Neural progenitor cell (in vitro differentiated cells): Measurements from ENCODE around the gene ACAD10. TPM values are rescaled to one million over a fixed set of nuclear protein-coding genes. Genes with fewer than 3 reads are reported as not detected.
A peak's percentile ranks its signal among the peaks of the same experiment; 100 is the strongest.

ENCODE experiments used
- DNase-seq: peaks from one replicate; pipeline ENCODE4 v3.0.0-alpha.2; 2016; ENCODE audit warnings: low spot score
- H2AFZ ChIP-seq: fragments of 200-600 bp; sonication (generic); replicated peaks from 2 replicates; pipeline ENCODE4 v1.6.1; 2016; ENCODE audit warnings: antibody characterized with exemption
- H3F3A ChIP-seq: fragments of 200-600 bp; sonication (generic); 2 replicates; pipeline ENCODE4 v1.6.1; 2016; ENCODE audit warnings: antibody characterized with exemption, low read depth
- H3K27ac ChIP-seq: fragments of 200-600 bp; sonication (generic); 2 replicates; pipeline ENCODE4 v1.5.1; 2016; ENCODE audit warnings: mild to moderate bottlenecking
- H3K27me3 ChIP-seq: fragments of 200-600 bp; sonication (generic); 2 replicates; pipeline ENCODE4 v1.6.1; 2016; ENCODE audit warnings: mild to moderate bottlenecking, moderate library complexity
- H3K36me3 ChIP-seq: fragments of 200-600 bp; sonication (generic); 2 replicates; pipeline ENCODE4 v1.5.1; 2016
- H3K4me1 ChIP-seq: fragments of 200-600 bp; sonication (generic); 2 replicates; pipeline ENCODE4 v1.6.1; 2016; ENCODE audit warnings: mixed run types
- H3K4me2 ChIP-seq: fragments of 200-600 bp; sonication (generic); 2 replicates; pipeline ENCODE4 v1.6.1; 2016
- H3K4me3 ChIP-seq: fragments of 200-600 bp; sonication (generic); 2 replicates; pipeline ENCODE4 v1.5.1; 2016
- H3K79me2 ChIP-seq: fragments of 200-600 bp; sonication (generic); 2 replicates; pipeline ENCODE4 v1.6.1; 2016; ENCODE audit warnings: low read depth
- H3K9ac ChIP-seq: fragments of 200-600 bp; sonication (generic); 2 replicates; pipeline ENCODE4 v1.6.1; 2016
- H3K9me3 ChIP-seq: fragments of 200-600 bp; sonication (generic); 2 replicates; pipeline ENCODE4 v1.5.1; 2016; ENCODE audit warnings: low read depth
- H4K20me1 ChIP-seq: fragments of 200-600 bp; sonication (generic); 2 replicates; pipeline ENCODE4 v1.6.1; 2016; ENCODE audit warnings: low read depth
- H3K27ac Mint-ChIP-seq: 3 replicates; pipeline ENCODE4 v1.8.0; 2021; ENCODE audit warnings: mixed read lengths
- H3K27me3 Mint-ChIP-seq: 2 replicates; pipeline ENCODE4 v1.8.0; 2022; ENCODE audit warnings: low read depth, mild to moderate bottlenecking, inconsistent platforms, moderate library complexity, mixed read lengths; ENCODE audit not compliant: insufficient read depth
- H3K36me3 Mint-ChIP-seq: 3 replicates; pipeline ENCODE4 v1.8.0; 2021; ENCODE audit warnings: mixed read lengths
- H3K4me1 Mint-ChIP-seq: 3 replicates; pipeline ENCODE4 v1.8.0; 2021; ENCODE audit warnings: mixed read lengths
- H3K4me3 Mint-ChIP-seq: 3 replicates; pipeline ENCODE4 v1.8.0; 2021; ENCODE audit warnings: mild to moderate bottlenecking, moderate library complexity, mixed read lengths
- H3K9me3 Mint-ChIP-seq: 3 replicates; pipeline ENCODE4 v1.8.0; 2020; ENCODE audit warnings: mixed read lengths
- EZH2 ChIP-seq: fragments of 200-600 bp; sonication (generic); IDR thresholded peaks from 2 replicates; pipeline ENCODE4 v1.6.1; 2017; ENCODE audit warnings: antibody characterized with exemption, mild to moderate bottlenecking, moderate library complexity
- EZH2phosphoT487 ChIP-seq: fragments of 200-600 bp; sonication (generic); IDR thresholded peaks from 2 replicates; pipeline ENCODE4 v1.6.1; 2017; ENCODE audit warnings: antibody characterized with exemption
- total RNA-seq: library from RNA; depleted of rRNA; stranded (reverse); fragments of >200 nt; gene quantifications from 2 replicates; pipeline ENCODE4 v1.2.3, GENCODE V29; 2015; ENCODE audit warnings: low replicate concordance
- TF ChIP-seq, protein P1 (sequence below): fragments of 200-600 bp; sonication (generic); IDR thresholded peaks from 2 replicates; pipeline ENCODE4 v1.5.1; 2017; ENCODE audit warnings: antibody characterized with exemption, mild to moderate bottlenecking

Gene ACAD10
- total RNA-seq, 1 donor from 2014 or later = 13.8 TPM

DNA sequence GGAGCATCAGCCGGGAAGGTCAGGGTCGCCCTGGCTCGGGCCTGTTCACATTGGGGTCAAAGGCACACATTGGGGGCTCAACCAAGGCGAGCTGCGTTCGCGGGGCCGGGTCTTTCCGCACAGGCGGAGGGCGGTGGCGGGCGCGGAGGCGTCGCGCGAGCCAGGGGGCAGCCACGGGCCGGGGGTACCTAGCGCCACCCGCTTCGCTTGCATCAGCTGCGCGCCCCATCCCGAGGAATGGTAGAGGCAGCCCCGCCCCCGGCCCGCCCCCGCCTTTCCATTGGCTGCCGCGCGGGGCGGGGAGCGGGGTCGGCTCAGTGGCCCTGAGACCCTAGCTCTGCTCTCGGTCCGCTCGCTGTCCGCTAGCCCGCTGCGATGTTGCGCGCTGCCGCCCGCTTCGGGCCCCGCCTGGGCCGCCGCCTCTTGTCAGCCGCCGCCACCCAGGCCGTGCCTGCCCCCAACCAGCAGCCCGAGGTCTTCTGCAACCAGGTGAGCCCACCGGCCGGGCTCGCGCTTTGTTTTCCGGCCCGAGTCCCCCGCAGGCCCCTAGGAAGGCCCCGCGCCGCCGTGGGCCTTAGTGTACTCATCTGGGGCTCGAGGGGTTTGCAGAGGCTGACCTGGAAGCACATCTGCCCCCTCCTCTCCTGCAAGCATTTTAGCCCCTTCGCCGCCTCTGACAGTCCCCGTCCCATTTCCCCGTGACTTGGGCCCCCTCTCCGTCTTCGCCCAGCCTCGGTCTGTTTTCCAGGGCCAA is 80.9 kb downstream of the ACAD10 start, which contains the start of gene ALDH2:
ALDH2 (plus strand) TSS at position 326 of the 754 bp plus-strand sequence; CDS start at position 376, 50 bp downstream.
- Histone ChIP-seq H3K36me3 (no peaks in the 10 kb centered on the region), H3K27me3 (no peaks in the 10 kb centered on the region), H3K9ac (peak within 1 kb of the TSS; percentile 5), H3K4me2 (peak within 1 kb of the TSS; percentile 87), H2AFZ (peak within 1 kb of the TSS; percentile 48), H3K4me3 (peak within 1 kb of the TSS; percentile 64), H4K20me1 (peaks cover 19% of the 10 kb centered on the region), H3K9me3 (no peaks in the 10 kb centered on the region), H3K4me1 (peaks cover 22% of the 10 kb centered on the region), H3K79me2 (peaks cover 42% of the 10 kb centered on the region), H3F3A (peaks cover 20% of the 10 kb centered on the region), H3K27ac (no peak within 1 kb of the TSS)
- DNase-seq = peak; percentile 94
- Mint-ChIP-seq H3K27ac (peak within 1 kb of the TSS; percentile 87), H3K9me3 (no peaks in the 10 kb centered on the region), H3K27me3 (peaks cover 15% of the 10 kb centered on the region), H3K36me3 (peaks cover 3% of the 10 kb centered on the region), H3K4me3 (peak within 1 kb of the TSS; percentile 96), H3K4me1 (peaks cover 32% of the 10 kb centered on the region)
- peak; percentile 40 for TF ChIP-seq EZH2phosphoT487
- no peak for TF ChIP-seq EZH2
- TF ChIP-seq, protein P1, sequence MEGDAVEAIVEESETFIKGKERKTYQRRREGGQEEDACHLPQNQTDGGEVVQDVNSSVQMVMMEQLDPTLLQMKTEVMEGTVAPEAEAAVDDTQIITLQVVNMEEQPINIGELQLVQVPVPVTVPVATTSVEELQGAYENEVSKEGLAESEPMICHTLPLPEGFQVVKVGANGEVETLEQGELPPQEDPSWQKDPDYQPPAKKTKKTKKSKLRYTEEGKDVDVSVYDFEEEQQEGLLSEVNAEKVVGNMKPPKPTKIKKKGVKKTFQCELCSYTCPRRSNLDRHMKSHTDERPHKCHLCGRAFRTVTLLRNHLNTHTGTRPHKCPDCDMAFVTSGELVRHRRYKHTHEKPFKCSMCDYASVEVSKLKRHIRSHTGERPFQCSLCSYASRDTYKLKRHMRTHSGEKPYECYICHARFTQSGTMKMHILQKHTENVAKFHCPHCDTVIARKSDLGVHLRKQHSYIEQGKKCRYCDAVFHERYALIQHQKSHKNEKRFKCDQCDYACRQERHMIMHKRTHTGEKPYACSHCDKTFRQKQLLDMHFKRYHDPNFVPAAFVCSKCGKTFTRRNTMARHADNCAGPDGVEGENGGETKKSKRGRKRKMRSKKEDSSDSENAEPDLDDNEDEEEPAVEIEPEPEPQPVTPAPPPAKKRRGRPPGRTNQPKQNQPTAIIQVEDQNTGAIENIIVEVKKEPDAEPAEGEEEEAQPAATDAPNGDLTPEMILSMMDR = peak; percentile 15

DNA sequence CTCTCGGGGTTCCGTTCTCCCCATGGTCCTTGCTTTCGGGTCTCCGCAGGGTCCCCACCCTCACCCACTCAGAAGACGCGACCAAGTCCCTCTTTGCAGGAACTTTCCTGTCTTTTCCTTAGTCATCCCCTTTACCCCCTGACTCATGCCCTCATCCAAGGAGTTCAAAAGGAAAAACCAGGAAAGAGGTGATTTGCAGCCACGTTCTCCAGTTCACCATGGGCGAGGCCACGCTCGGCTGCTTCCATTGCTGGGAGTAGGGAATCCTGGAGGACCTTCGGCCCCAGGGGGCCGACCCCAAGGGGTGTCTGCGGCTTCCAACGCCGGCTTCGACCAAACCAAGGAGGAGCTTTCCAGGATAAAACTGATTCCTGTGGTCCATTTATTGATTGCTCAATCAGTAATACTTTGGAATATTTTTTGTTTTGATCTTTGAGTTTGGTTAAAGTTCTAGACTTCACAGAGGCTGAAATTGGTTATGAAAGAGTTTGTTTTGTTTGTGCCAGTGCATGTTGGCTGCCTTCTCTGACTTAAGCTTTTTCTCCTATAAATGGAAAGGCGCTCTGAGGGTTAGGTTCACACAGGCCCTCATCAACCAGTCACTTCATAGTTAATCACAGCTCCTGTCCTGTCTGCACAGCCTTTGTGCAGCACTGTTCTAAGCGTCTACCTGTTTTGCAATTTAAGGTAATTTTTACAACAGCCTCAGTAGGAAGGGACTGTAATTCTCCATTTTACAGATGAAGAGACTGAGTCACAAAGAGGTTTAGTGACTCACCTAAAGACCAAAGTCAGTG is 81.7 kb downstream of the ACAD10 start:
- peaks cover 26% of the 10 kb centered on the region for H3K4me1 Mint-ChIP-seq

DNA sequence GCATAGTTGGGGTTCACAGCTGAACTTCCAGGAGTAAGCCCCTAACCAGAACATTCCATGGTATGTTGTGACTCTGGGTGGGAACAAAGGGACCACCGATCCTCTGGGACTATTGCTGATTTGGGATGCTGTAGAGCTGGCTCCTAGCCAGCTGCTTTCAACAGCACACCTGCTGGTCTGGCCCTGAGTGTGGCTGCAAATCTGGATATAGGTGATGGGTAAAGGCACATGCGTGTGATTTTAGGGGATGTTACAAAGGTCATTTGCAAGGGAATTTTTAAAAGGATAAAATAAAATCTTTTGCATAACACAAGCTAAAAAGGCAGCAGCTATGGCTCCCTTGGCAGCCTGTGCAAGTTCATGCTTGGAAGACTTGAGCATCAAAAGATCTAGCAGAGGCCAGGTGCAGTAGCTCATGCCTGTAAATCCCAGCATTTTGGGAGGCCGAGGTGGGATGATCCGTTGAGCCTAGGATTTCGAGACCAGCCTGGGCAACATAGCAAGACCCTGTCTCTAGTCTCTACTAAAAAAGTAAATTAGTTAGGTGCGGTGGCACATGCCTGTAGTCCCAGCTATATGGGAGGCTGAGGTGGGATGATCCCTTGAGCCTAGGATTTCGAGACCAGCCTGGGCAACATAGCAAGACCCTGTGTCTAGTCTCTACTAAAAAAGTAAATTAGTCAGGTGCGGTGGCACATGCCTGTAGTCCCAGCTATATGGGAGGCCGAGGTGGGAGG is 82.5 kb downstream of the ACAD10 start:
- TF ChIP-seq, protein P1 = no peak
- no peak overlapping the region for H3K9ac ChIP-seq
- H2AFZ ChIP-seq = no peak overlapping the region
- no peaks in the 10 kb centered on the region for H3K9me3 ChIP-seq
- H3K4me1 ChIP-seq = peaks cover 13% of the 10 kb centered on the region
- no peak for DNase-seq
- peak overlapping the region; percentile 87 for H3K4me2 ChIP-seq
- H3K27ac Mint-ChIP-seq = no peak overlapping the region
- H3K27me3 Mint-ChIP-seq = peaks cover 10% of the 10 kb centered on the region
- no peaks in the 10 kb centered on the region for H3K36me3 ChIP-seq
- H3K4me3 ChIP-seq = peak overlapping the region; percentile 64
- H3K9me3 Mint-ChIP-seq = no peaks in the 10 kb centered on the region
- peaks cover 3% of the 10 kb centered on the region for H3K36me3 Mint-ChIP-seq
- H3F3A ChIP-seq = peaks cover 11% of the 10 kb centered on the region
- H4K20me1 ChIP-seq = peaks cover 26% of the 10 kb centered on the region
- H3K79me2 ChIP-seq = peaks cover 47% of the 10 kb centered on the region
- peaks cover 20% of the 10 kb centered on the region for H3K4me1 Mint-ChIP-seq
- H3K4me3 Mint-ChIP-seq = peak overlapping the region; percentile 96
- H3K27ac ChIP-seq = no peak overlapping the region
- H3K27me3 ChIP-seq = no peaks in the 10 kb centered on the region

More for the DNA sequence above, 81.7 kb downstream of the ACAD10 start:
- no peak overlapping the region for H3K27ac ChIP-seq
- Mint-ChIP-seq H3K9me3 (no peaks in the 10 kb centered on the region), H3K27me3 (peaks cover 13% of the 10 kb centered on the region), H3K36me3 (peaks cover 3% of the 10 kb centered on the region), H3K27ac (peak overlapping the region; percentile 87), H3K4me3 (peak overlapping the region; percentile 96)
- peaks cover 14% of the 10 kb centered on the region for H3K4me1 ChIP-seq
- H3F3A ChIP-seq = peaks cover 14% of the 10 kb centered on the region
- peaks cover 22% of the 10 kb centered on the region for H4K20me1 ChIP-seq
- H3K9ac ChIP-seq = peak overlapping the region; percentile 5
- H3K9me3 ChIP-seq = no peaks in the 10 kb centered on the region
- H3K36me3 ChIP-seq = no peaks in the 10 kb centered on the region
- TF ChIP-seq EZH2 (no peak), EZH2phosphoT487 (no peak)
- TF ChIP-seq, protein P1 = no peak
- peak; percentile 61 for DNase-seq
- H2AFZ ChIP-seq = peak overlapping the region; percentile 48
- no peaks in the 10 kb centered on the region for H3K27me3 ChIP-seq
- peaks cover 42% of the 10 kb centered on the region for H3K79me2 ChIP-seq
- peak overlapping the region; percentile 87 for H3K4me2 ChIP-seq
- peak overlapping the region; percentile 64 for H3K4me3 ChIP-seq
